Skeletal muscle tissue (tissue), 4 donors: ENCODE measurements around the gene CUBN. TPM values are rescaled to one million over a fixed set of nuclear protein-coding genes. Genes with fewer than 3 reads are reported as not detected.

Experiments
- H3K27ac ChIP-seq: one replicate; pipeline ENCODE4 v1.7.0; 2013; ENCODE audit warnings: mild to moderate bottlenecking, low read depth, low read length, inconsistent platforms
- H3K27me3 ChIP-seq, 3 donors: one replicate each; pipeline ENCODE4 v1.7.0; 2013; ENCODE audit warnings: low read length in 3 of 3; ENCODE audit not compliant: control insufficient read depth in 3 of 3, insufficient read depth in 3 of 3
- H3K36me3 ChIP-seq, 3 donors: one replicate each; pipeline ENCODE4 v1.7.0; 2013; ENCODE audit warnings: low read length in 3 of 3; ENCODE audit not compliant: control insufficient read depth in 3 of 3, insufficient read depth in 3 of 3
- H3K4me1 ChIP-seq, 3 donors: one replicate each; pipeline ENCODE4 v1.7.0; 2013; ENCODE audit warnings: low read length in 3 of 3, mild to moderate bottlenecking in 3 of 3; ENCODE audit not compliant: control insufficient read depth in 3 of 3, insufficient read depth in 3 of 3
- H3K4me3 ChIP-seq, 3 donors: one replicate each; pipeline ENCODE4 v1.7.0; 2013; ENCODE audit warnings: low read length in 3 of 3
- H3K9ac ChIP-seq, 3 donors: one replicate each; pipeline ENCODE4 v1.7.0; 2013; ENCODE audit warnings: low read length in 3 of 3, mild to moderate bottlenecking in 3 of 3, moderate library complexity in 2 of 3, low read depth in 1 of 3
- H3K9me3 ChIP-seq, 3 donors: one replicate each; pipeline ENCODE4 v1.7.0; 2013; ENCODE audit warnings: low read length in 3 of 3; ENCODE audit not compliant: control insufficient read depth in 3 of 3
- total RNA-seq: library from RNA; depleted of rRNA; stranded (reverse); fragments of >200 nt; gene quantifications from one replicate; pipeline ENCODE4 v1.2.3, GENCODE V29; 2014
- donor health status: Osteomylitis.

Gene CUBN
- total RNA-seq, 1 donor from 2014 or later = 4.2 TPM

- H3K36me3 ChIP-seq = peaks cover 0 to 6% (median 0%) of the 10 kb centered on the region in 3 donors
- H3K27ac ChIP-seq = no peak overlapping the region
- no peak overlapping the region for H3K9ac ChIP-seq
- no peaks in the 10 kb centered on the region for H3K9me3 ChIP-seq
- H3K4me1 ChIP-seq = no peaks in the 10 kb centered on the region
- H3K27me3 ChIP-seq = no peaks in the 10 kb centered on the region
- H3K4me3 ChIP-seq = no peak overlapping the region
Observed at GRCh38 chr10:17113889-17114540, 15.6 kb downstream of the CUBN start.

- Histone ChIP-seq H3K9me3 (no peaks in the 10 kb centered on the region), H3K4me3 (no peak overlapping the region), H3K27ac (no peak overlapping the region), H3K36me3 (peaks cover 0 to 6% (median 0%) of the 10 kb centered on the region in 3 donors), H3K27me3 (no peaks in the 10 kb centered on the region), H3K9ac (no peak overlapping the region), H3K4me1 (no peaks in the 10 kb centered on the region)
Observed at GRCh38 chr10:17113346-17113745, 16.3 kb downstream of the CUBN start.

- H3K9me3 ChIP-seq = no peaks in the 10 kb centered on the region
- no peak overlapping the region for H3K27ac ChIP-seq
- H3K4me1 ChIP-seq = no peaks in the 10 kb centered on the region
- no peak overlapping the region for H3K4me3 ChIP-seq
- H3K27me3 ChIP-seq = no peaks in the 10 kb centered on the region
- H3K9ac ChIP-seq = no peak overlapping the region
- H3K36me3 ChIP-seq = peaks cover 0 to 6% (median 0%) of the 10 kb centered on the region in 3 donors
Observed at GRCh38 chr10:17112566-17112965, 17.0 kb downstream of the CUBN start.

GRCh38 chr10:17109475-17110207 is 20.0 kb downstream of the CUBN start:
- H3K36me3 ChIP-seq = peaks cover 0 to 6% (median 0%) of the 10 kb centered on the region in 3 donors
- no peaks in the 10 kb centered on the region for H3K27me3 ChIP-seq
- no peaks in the 10 kb centered on the region for H3K9me3 ChIP-seq
- no peak overlapping the region for H3K27ac ChIP-seq
- H3K4me1 ChIP-seq = no peaks in the 10 kb centered on the region
- H3K4me3 ChIP-seq = no peak overlapping the region
- H3K9ac ChIP-seq = no peak overlapping the region

- Histone ChIP-seq H3K9ac (no peak overlapping the region), H3K27me3 (no peaks in the 10 kb centered on the region), H3K4me3 (no peak overlapping the region), H3K36me3 (peaks cover 0 to 6% (median 0%) of the 10 kb centered on the region in 3 donors), H3K4me1 (no peaks in the 10 kb centered on the region), H3K9me3 (no peaks in the 10 kb centered on the region), H3K27ac (no peak overlapping the region)
Observed at GRCh38 chr10:17109046-17109445, 20.6 kb downstream of the CUBN start.

- Histone ChIP-seq H3K4me3 (no peak overlapping the region), H3K27ac (no peak overlapping the region), H3K9ac (no peak overlapping the region)
Observed at GRCh38 chr10:17106991-17107390, 22.6 kb downstream of the CUBN start.

GRCh38 chr10:17101910-17102266 is 27.7 kb downstream of the CUBN start:
- Histone ChIP-seq H3K4me3 (no peak overlapping the region), H3K4me1 (no peaks in the 10 kb centered on the region), H3K27ac (no peak overlapping the region), H3K36me3 (peaks cover 0 to 3% (median 0%) of the 10 kb centered on the region in 3 donors), H3K9me3 (no peaks in the 10 kb centered on the region), H3K27me3 (no peaks in the 10 kb centered on the region), H3K9ac (no peak overlapping the region)

More at GRCh38 chr10:17106991-17107390, 22.6 kb downstream of the CUBN start:
- Histone ChIP-seq H3K36me3 (peaks cover 0 to 3% (median 0%) of the 10 kb centered on the region in 3 donors), H3K9me3 (no peaks in the 10 kb centered on the region), H3K27me3 (no peaks in the 10 kb centered on the region), H3K4me1 (no peaks in the 10 kb centered on the region)

GRCh38 chr10:17101257-17101909 is 28.2 kb downstream of the CUBN start:
- H3K4me3 ChIP-seq = no peak overlapping the region
- H3K36me3 ChIP-seq = peaks cover 0 to 3% (median 0%) of the 10 kb centered on the region in 3 donors

GRCh38 chr10:17100586-17100985 is 29.0 kb downstream of the CUBN start:
- H3K9ac ChIP-seq = no peak overlapping the region
- no peak overlapping the region for H3K4me3 ChIP-seq
- no peaks in the 10 kb centered on the region for H3K4me1 ChIP-seq
- H3K9me3 ChIP-seq = no peaks in the 10 kb centered on the region
- no peaks in the 10 kb centered on the region for H3K27me3 ChIP-seq
- peaks cover 0 to 3% (median 0%) of the 10 kb centered on the region in 3 donors for H3K36me3 ChIP-seq
- no peak overlapping the region for H3K27ac ChIP-seq

More at GRCh38 chr10:17101257-17101909, 28.2 kb downstream of the CUBN start:
- H3K27ac ChIP-seq = no peak overlapping the region
- H3K9me3 ChIP-seq = no peaks in the 10 kb centered on the region
- no peak overlapping the region for H3K9ac ChIP-seq
- no peaks in the 10 kb centered on the region for H3K27me3 ChIP-seq
- H3K4me1 ChIP-seq = no peaks in the 10 kb centered on the region

GRCh38 chr10:17098012-17098411 is 31.6 kb downstream of the CUBN start:
- Histone ChIP-seq H3K4me3 (no peak overlapping the region), H3K36me3 (peaks cover 0 to under 1% (median 0%) of the 10 kb centered on the region in 3 donors), H3K27me3 (no peaks in the 10 kb centered on the region), H3K27ac (no peak overlapping the region), H3K9ac (no peak overlapping the region), H3K4me1 (no peaks in the 10 kb centered on the region), H3K9me3 (no peaks in the 10 kb centered on the region)
